Breast epithelium (tissue), 3 donors: ENCODE data around the gene GIN1.

Source experiments
- POLR2A ChIP-seq: fragments of 450-650 bp; IDR thresholded peaks from one replicate; pipeline ENCODE4 v1.6.1; 2016; ENCODE audit warnings: antibody characterized with exemption, mild to moderate bottlenecking, moderate library complexity
- POLR2AphosphoS5 ChIP-seq, 3 donors: sonication (generic); formaldehyde crosslinking; IDR thresholded peaks; one replicate each; pipeline ENCODE4 v1.6.1; 2017; ENCODE audit warnings: antibody characterized with exemption in 3 of 3
- TF ChIP-seq, protein P1 (sequence below), 3 donors: fragments of 450-650 bp; IDR thresholded peaks; one replicate each; pipeline ENCODE4 v1.5.1; 2016 to 2017; ENCODE audit warnings: antibody characterized with exemption in 3 of 3, mild to moderate bottlenecking in 3 of 3, moderate library complexity in 3 of 3

DNA sequence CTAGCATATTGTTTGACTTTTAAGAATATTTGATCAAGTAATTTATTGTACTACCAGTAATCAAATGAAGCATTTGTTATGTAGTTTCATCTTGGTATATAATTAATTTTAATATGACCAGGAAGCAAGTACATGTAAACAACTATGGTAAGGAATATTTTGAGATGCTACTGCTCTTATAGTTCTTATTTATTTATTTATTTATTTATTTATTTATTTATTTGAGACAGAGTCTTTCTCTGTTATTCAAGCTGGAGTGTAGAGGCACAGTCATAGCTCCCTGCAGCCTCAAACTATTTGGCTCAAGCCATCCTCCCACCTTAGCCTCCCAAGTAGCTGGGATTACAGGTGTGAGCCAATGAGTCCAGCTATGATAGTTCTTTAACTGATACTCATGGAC, 8.3 kb upstream of the GIN1 start:
- TF ChIP-seq, protein P1, sequence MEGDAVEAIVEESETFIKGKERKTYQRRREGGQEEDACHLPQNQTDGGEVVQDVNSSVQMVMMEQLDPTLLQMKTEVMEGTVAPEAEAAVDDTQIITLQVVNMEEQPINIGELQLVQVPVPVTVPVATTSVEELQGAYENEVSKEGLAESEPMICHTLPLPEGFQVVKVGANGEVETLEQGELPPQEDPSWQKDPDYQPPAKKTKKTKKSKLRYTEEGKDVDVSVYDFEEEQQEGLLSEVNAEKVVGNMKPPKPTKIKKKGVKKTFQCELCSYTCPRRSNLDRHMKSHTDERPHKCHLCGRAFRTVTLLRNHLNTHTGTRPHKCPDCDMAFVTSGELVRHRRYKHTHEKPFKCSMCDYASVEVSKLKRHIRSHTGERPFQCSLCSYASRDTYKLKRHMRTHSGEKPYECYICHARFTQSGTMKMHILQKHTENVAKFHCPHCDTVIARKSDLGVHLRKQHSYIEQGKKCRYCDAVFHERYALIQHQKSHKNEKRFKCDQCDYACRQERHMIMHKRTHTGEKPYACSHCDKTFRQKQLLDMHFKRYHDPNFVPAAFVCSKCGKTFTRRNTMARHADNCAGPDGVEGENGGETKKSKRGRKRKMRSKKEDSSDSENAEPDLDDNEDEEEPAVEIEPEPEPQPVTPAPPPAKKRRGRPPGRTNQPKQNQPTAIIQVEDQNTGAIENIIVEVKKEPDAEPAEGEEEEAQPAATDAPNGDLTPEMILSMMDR (IDR thresholded peaks at IDR 0.05), result no peak
- TF ChIP-seq POLR2AphosphoS5 (IDR thresholded peaks at IDR 0.05), result no peak
- no peak for TF ChIP-seq POLR2A
